GM18505 (cell line): ENCODE measurements around the gene SIMC1.
"Not testable (repeated sequence)": the region's sequence is repeated elsewhere in the genome, so short reads cannot be mapped to it uniquely, and the experiment has no call there.

Experiments used
- ATAC-seq: cut with Tn5 transposase; IDR thresholded peaks from one replicate; pipeline ENCODE4 v1.9.1; 2021; ENCODE audit not compliant: unreplicated experiment
- POLR2A ChIP-seq: IDR thresholded peaks from 4 replicates; pipeline ENCODE4 v1.6.1; 2011; ENCODE audit warnings: borderline replicate concordance; ENCODE audit not compliant: insufficient read depth, insufficient read length; ENCODE audit errors: extremely low read depth

SIMC1 gene

GRCh38 chr5:176260682-176261081, 22.5 kb downstream of the SIMC1 start:
- not testable (repeated sequence) for ATAC-seq

- not testable (repeated sequence) for ATAC-seq
Measured at GRCh38 chr5:176266448-176266847, 28.2 kb downstream of the SIMC1 start.

DNA sequence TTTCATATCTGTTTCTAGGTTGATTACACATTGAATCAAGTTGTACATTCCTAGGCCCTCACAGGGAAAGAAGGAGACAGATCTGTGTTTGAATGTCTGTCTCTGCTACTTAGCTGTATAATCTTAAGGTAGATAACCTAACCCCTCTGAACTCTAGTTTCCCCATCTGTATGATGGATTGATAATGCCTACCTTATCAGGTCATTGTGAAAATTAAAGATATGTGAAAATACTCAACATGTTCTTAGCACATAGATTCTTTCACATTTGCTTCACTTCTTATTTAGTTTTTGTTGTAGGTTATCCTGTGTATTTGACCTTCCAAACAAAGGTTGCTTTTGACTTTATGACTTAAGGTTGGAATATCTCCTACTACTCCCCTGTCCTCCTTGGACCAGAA, 50.8 kb downstream of the SIMC1 start:
- not testable (repeated sequence) for ATAC-seq

GRCh38 chr5:176290057-176290840, 52.0 kb downstream of the SIMC1 start:
- not testable (repeated sequence) for ATAC-seq

DNA sequence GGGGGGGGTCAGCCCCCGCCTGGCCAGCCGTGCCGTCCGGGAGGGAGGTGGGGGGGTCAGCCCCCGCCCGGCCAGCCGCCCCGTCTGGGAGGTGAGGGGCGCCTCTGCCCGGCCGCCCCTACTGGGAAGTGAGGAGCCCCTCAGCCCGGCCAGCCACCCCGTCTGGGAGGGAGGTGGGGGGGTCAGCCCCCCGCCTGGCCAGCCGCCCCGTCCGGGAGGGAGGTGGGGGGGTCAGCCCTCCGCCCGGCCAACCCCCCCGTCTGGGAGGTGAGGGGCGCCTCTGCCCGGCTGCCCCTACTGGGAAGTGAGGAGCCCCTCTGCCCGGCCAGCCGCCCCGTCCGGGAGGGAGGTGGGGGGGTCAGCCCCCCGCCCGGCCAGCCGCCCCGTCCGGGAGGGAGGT, 67.1 kb downstream of the SIMC1 start:
- not testable (repeated sequence) for ATAC-seq

GRCh38 chr5:176317534-176318374, 79.5 kb downstream of the SIMC1 start:
- ATAC-seq, result no peak
- no peak for TF ChIP-seq POLR2A

- no peak for ATAC-seq
- no peak for TF ChIP-seq POLR2A
Measured at GRCh38 chr5:176319827-176320554, 81.8 kb downstream of the SIMC1 start.

- no peak for TF ChIP-seq POLR2A
- ATAC-seq, result no peak
Measured at GRCh38 chr5:176320577-176320976, 82.4 kb downstream of the SIMC1 start.

GRCh38 chr5:176334031-176334770, 96.0 kb downstream of the SIMC1 start:
- ATAC-seq, result no peak
- no peak for TF ChIP-seq POLR2A

DNA sequence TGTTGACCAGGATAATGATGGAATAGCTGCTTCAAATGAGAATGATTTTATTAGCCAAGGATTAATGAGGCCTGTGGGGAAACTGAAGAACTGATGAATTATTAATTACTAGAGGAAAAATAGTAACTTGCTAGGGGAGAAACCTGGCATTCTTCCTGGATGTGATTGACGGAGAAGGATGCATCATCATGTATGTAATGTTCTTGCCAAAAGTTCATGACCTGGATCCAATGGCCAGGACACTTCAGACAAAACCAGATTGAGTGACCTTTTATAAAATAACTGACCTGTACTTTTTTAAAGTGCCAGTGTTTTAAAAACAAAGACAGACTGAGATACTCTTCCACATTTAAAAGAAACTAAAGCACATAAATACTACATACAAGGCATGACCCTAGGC, 99.7 kb downstream of the SIMC1 start:
- ATAC-seq, result no peak
- no peak for TF ChIP-seq POLR2A

GRCh38 chr5:176339304-176339703, 101.1 kb downstream of the SIMC1 start:
- ATAC-seq, result no peak
- no peak for TF ChIP-seq POLR2A

DNA sequence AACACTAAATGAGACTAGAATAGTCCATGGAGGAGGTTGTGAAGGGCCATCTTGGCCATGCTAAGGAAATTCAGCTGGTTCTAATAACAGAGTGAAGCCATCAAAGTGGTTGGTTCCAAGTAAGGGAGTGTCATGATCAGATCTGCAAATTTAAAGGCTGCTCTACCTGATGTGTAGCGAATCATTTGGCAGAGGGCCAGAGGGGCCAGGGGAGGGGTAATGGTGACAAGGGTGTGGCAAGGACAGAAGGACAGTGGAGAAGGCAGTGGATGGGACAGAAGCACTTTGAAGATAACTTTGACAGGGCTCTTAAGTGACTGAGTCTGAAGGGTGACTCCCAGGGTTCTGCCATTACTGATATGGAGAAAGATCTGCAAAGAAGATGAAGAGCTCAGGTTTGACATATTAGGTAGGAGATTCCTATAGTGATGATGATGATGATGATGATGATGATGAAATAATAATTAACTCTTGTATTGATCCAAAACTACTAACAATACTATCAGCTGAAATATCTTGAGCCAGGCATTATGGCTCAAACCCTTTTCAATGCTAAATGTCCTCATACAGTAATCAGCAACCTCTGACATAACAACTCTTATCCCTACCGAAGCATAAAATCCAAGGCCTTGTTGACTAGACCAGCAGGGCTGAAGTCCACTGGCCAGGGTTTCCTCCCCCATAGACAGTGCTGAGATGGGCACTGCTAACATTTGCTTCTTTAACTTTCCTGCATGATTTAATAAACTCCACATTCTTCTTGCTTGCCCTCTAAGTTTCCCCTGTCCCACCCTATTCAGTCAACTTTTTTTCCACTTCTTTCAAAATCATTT, 103.3 kb downstream of the SIMC1 start:
- TF ChIP-seq POLR2A, result no peak
- no peak for ATAC-seq

DNA sequence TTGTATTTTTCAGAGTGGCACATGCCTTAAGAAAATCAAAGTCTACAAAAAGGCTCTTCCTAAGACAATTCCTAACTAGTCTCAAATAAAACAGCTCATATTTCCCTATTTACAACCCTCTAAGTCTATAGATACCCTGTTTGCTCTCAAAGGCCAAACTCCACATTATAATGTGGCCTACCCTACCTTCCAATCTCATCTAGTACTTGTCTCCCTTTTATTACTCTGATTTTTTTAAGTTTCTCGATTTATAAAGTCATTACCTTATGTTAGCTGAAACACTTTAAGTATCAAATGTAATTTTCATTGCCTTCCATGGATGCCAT, 103.9 kb downstream of the SIMC1 start:
- no peak for ATAC-seq
- no peak for TF ChIP-seq POLR2A
